OCI-LY3 (cell line): ENCODE data around the gene CRTC3.
"Not testable (repeated sequence)": the region's sequence is repeated elsewhere in the genome, so short reads cannot be mapped to it uniquely, and the experiment has no call there.

Experiments
- H2AFZ ChIP-seq: fragments of 200-600, 300-600 bp; shearing (Covaris generic); 2 replicates; pipeline ENCODE4 v1.6.0; 2014; ENCODE audit warnings: antibody characterized with exemption, low read depth, low read length
- H3K27ac ChIP-seq: fragments of 200-600, 300-600 bp; sonication (generic); 2 replicates; pipeline ENCODE4 v1.5.1; 2014; ENCODE audit warnings: mild to moderate bottlenecking, low read length, moderate library complexity, mixed read lengths
- H3K27me3 ChIP-seq: fragments of 200-600, 300-600 bp; sonication (generic); 2 replicates; pipeline ENCODE4 v1.6.1; 2014; ENCODE audit warnings: low read depth, low read length, mixed read lengths
- H3K36me3 ChIP-seq: fragments of 200-600, 300-600 bp; sonication (generic); replicated peaks from 2 replicates; pipeline ENCODE3; 2014; ENCODE audit warnings: low read depth, low read length, mixed read lengths
- H3K4me1 ChIP-seq: fragments of 300-600, 200-600 bp; sonication (generic); 2 replicates; pipeline ENCODE4 v1.6.1; 2014; ENCODE audit warnings: low read length, mixed read lengths
- H3K4me2 ChIP-seq: fragments of 200-600, 300-600 bp; sonication (generic); 2 replicates; pipeline ENCODE4 v1.6.1; 2014; ENCODE audit warnings: low read length, mixed read lengths
- H3K4me3 ChIP-seq: fragments of 300-600, 200-600 bp; sonication (generic); 2 replicates; pipeline ENCODE4 v1.5.1; 2014; ENCODE audit warnings: antibody characterized with exemption, mild to moderate bottlenecking, low read length, moderate library complexity
- H3K79me2 ChIP-seq: fragments of 300-600, 200-600 bp; shearing (Covaris generic); 2 replicates; pipeline ENCODE4 v1.6.1; 2014; ENCODE audit warnings: mild to moderate bottlenecking, low read length, mixed read lengths
- H3K9ac ChIP-seq: fragments of 300-600, 200-600 bp; shearing (Covaris generic); 2 replicates; pipeline ENCODE4 v1.6.0; 2014; ENCODE audit warnings: mild to moderate bottlenecking, low read length, moderate library complexity
- H3K9me3 ChIP-seq: fragments of 200-600, 300-600 bp; shearing (Covaris generic); 2 replicates; pipeline ENCODE4 v1.6.1; 2014; ENCODE audit warnings: low read length, mixed read lengths; ENCODE audit not compliant: insufficient read depth
- H4K20me1 ChIP-seq: fragments of 200-600, 300-600 bp; sonication (generic); 2 replicates; pipeline ENCODE4 v1.6.1; 2016; ENCODE audit warnings: low read length, mixed read lengths; ENCODE audit not compliant: insufficient read depth
- CTCF ChIP-seq: fragments of 200-600, 300-600 bp; sonication (generic); IDR thresholded peaks from 2 replicates; pipeline ENCODE4 v1.5.1; 2014; ENCODE audit warnings: antibody characterized with exemption, low read length, low read depth
- EZH2phosphoT487 ChIP-seq: fragments of 200-600 bp; shearing (Covaris generic); IDR thresholded peaks from 2 replicates; pipeline ENCODE4 v1.6.1; 2018; ENCODE audit warnings: antibody characterized with exemption, mixed run types, low read depth

CRTC3 gene

GRCh38 chr15:90497376-90497775, 32.3 kb upstream of the CRTC3 start:
- H3K27me3 ChIP-seq, result no peaks in the 10 kb centered on the region
- H3K4me1 ChIP-seq, result no peaks in the 10 kb centered on the region
- peaks cover 67% of the 10 kb centered on the region for H3K36me3 ChIP-seq
- H3K4me2 ChIP-seq, result no peak overlapping the region
- no peak overlapping the region for H3K27ac ChIP-seq
- no peak overlapping the region for H3K9ac ChIP-seq
- H2AFZ ChIP-seq, result no peak overlapping the region
- no peaks in the 10 kb centered on the region for H3K9me3 ChIP-seq
- no peaks in the 10 kb centered on the region for H3K79me2 ChIP-seq
- no peak overlapping the region for H3K4me3 ChIP-seq
- TF ChIP-seq CTCF (no peak), EZH2phosphoT487 (no peak)
- H4K20me1 ChIP-seq, result no peaks in the 10 kb centered on the region

GRCh38 chr15:90497912-90498311, 31.8 kb upstream of the CRTC3 start:
- Histone ChIP-seq H3K79me2 (no peaks in the 10 kb centered on the region), H3K27me3 (no peaks in the 10 kb centered on the region), H3K4me3 (no peak overlapping the region), H4K20me1 (no peaks in the 10 kb centered on the region), H3K9ac (no peak overlapping the region), H3K27ac (no peak overlapping the region), H3K36me3 (peaks cover 63% of the 10 kb centered on the region), H2AFZ (no peak overlapping the region), H3K4me2 (no peak overlapping the region), H3K4me1 (no peaks in the 10 kb centered on the region), H3K9me3 (no peaks in the 10 kb centered on the region)
- TF ChIP-seq EZH2phosphoT487, result no peak
- TF ChIP-seq CTCF, result no peak

GRCh38 chr15:90500171-90500570, 29.6 kb upstream of the CRTC3 start:
- Histone ChIP-seq H3K79me2 (no peaks in the 10 kb centered on the region), H3K27me3 (no peaks in the 10 kb centered on the region), H3K9ac (no peak overlapping the region), H3K4me1 (no peaks in the 10 kb centered on the region), H4K20me1 (no peaks in the 10 kb centered on the region), H3K4me3 (no peak overlapping the region), H3K27ac (no peak overlapping the region), H3K4me2 (no peak overlapping the region), H3K36me3 (peaks cover 47% of the 10 kb centered on the region), H2AFZ (no peak overlapping the region), H3K9me3 (no peaks in the 10 kb centered on the region)
- no peak for TF ChIP-seq CTCF
- no peak for TF ChIP-seq EZH2phosphoT487

GRCh38 chr15:90501898-90502297, 27.8 kb upstream of the CRTC3 start:
- TF ChIP-seq EZH2phosphoT487, result no peak
- TF ChIP-seq CTCF, result no peak
- Histone ChIP-seq H4K20me1 (no peaks in the 10 kb centered on the region), H3K36me3 (peaks cover 43% of the 10 kb centered on the region), H2AFZ (no peak overlapping the region), H3K9me3 (no peaks in the 10 kb centered on the region), H3K79me2 (no peaks in the 10 kb centered on the region), H3K27ac (no peak overlapping the region), H3K4me3 (no peak overlapping the region), H3K9ac (no peak overlapping the region), H3K4me2 (no peak overlapping the region), H3K4me1 (no peaks in the 10 kb centered on the region), H3K27me3 (no peaks in the 10 kb centered on the region)

- not testable (repeated sequence) for H3K27me3 ChIP-seq, H3K9me3 ChIP-seq, H2AFZ ChIP-seq, H3K79me2 ChIP-seq, H4K20me1 ChIP-seq, H3K9ac ChIP-seq, H3K4me3 ChIP-seq, H3K27ac ChIP-seq, H3K36me3 ChIP-seq, H3K4me1 ChIP-seq, H3K4me2 ChIP-seq
Observed at GRCh38 chr15:90510781-90511180, 18.9 kb upstream of the CRTC3 start.

- not testable (repeated sequence) for H3K79me2 ChIP-seq, H3K4me1 ChIP-seq, H2AFZ ChIP-seq, H3K27me3 ChIP-seq, H3K36me3 ChIP-seq, H3K9ac ChIP-seq, H3K27ac ChIP-seq, H3K4me3 ChIP-seq, H4K20me1 ChIP-seq, H3K9me3 ChIP-seq, H3K4me2 ChIP-seq
Observed at GRCh38 chr15:90511211-90511618, 18.5 kb upstream of the CRTC3 start.
